Measurements from ENCODE around the gene NACA2.

GRCh38 chr17:61589990-61590389 is 1.0 kb downstream of the NACA2 start:
- TF ChIP-seq, protein P1, sequence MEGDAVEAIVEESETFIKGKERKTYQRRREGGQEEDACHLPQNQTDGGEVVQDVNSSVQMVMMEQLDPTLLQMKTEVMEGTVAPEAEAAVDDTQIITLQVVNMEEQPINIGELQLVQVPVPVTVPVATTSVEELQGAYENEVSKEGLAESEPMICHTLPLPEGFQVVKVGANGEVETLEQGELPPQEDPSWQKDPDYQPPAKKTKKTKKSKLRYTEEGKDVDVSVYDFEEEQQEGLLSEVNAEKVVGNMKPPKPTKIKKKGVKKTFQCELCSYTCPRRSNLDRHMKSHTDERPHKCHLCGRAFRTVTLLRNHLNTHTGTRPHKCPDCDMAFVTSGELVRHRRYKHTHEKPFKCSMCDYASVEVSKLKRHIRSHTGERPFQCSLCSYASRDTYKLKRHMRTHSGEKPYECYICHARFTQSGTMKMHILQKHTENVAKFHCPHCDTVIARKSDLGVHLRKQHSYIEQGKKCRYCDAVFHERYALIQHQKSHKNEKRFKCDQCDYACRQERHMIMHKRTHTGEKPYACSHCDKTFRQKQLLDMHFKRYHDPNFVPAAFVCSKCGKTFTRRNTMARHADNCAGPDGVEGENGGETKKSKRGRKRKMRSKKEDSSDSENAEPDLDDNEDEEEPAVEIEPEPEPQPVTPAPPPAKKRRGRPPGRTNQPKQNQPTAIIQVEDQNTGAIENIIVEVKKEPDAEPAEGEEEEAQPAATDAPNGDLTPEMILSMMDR (IDR thresholded peaks at IDR 0.05) = no peak
- no peak for TF ChIP-seq EZH2 (IDR thresholded peaks at IDR 0.05; ENCODE audit: borderline replicate concordance, insufficient read depth, low read depth, low read length, poor library complexity, severe bottlenecking)

All from B cell (primary cell).